ENCODE measurements around the gene RPP40.
A peak's percentile ranks its signal among the peaks of the same experiment; 100 is the strongest.
"Not testable (repeated sequence)": the region's sequence is repeated elsewhere in the genome, so short reads cannot be mapped to it uniquely, and the experiment has no call there.

RPP40 gene

DNA sequence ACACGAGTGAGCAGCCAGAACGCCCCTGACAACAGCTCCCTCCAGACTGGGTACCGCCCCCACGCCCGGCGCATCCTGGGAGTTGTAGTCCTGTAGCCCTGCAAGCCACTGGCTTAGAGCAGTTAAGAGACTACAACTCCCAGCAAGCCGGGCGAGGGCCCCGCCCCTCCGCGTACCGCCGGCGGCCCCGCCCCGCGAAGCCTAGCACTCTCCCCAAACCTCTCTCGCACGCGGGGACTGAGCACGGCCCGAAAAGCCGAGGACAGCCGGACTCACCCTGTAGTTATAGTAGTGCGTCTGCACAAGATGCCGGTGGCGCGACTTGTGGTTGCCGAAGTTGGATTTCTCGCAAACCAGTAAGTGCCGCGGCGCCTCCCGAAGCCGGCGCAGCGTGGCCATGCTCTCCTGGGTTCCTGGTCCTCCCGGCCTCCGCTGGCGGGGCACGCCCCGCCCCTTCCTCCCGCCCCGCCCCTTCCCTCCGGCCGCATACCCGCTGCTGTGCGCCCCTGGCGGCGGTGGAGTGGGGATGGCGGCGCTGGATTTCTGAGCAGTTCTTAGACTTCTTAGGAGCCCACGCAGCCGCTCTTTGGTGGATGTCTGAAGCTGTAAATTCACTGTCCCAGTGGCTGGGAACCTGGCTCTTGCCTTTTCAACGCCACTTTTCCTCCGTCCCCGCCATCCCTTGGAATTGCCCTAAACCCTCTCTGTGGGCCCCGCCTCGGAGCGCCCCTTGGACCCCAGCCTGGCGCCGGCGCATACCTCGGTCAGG is at the start of gene RPP40:
Gene RPP40, minus strand, starts transcription at position 434 of the 769 bp plus-strand sequence. Its CDS starts 35 bp downstream, at position 399.
- DNase-seq (ENCODE audit: low read depth): peak; percentile 95

- no peak for DNase-seq (ENCODE audit: low read depth)
Observed at GRCh38 chr6:5053038-5053437, 49.2 kb upstream of the RPP40 start.

DNA sequence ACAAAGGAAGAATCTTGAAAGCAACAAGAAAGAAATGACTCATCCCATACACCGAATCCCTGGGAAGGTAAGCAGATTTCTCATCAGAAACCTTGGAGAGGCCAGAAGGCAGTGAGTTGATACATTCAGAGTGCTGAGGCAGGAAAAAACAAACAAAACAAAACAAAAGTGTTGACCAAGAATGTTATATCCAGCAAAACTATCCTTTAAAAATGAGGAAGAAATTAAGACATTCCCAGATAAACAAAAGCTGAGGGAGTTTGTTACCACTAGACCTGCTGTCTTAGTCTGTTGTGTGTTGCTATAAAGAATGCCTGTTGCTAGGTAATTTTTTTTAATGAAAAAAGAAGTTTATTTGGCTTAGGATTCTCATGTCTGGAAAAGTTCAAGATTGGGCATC is 47.6 kb upstream of the RPP40 start:
- DNase-seq (ENCODE audit: low read depth): no peak

DNA sequence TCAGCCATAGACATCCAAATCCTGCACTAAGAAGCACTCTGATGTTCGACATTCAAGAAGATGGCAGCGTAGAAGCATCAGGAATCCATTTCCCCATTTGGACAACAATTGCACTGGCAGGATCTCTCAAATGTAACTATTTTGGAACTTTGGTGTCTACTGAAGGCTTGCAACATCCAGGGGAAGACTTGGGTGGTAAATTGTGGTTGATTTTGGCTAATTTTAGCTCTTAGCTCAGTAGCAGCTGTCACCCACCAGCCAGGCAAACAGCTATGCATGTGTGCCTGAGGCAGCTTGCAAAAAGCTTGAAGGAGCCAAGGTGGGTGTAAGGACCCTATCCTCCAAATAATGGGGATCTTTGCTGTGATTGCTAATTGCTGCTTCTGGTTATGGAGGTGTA is 46.2 kb upstream of the RPP40 start:
- no peak for DNase-seq (ENCODE audit: low read depth)

GRCh38 chr6:5046430-5046829 is 42.6 kb upstream of the RPP40 start:
- no peak for DNase-seq (ENCODE audit: low read depth)

DNA sequence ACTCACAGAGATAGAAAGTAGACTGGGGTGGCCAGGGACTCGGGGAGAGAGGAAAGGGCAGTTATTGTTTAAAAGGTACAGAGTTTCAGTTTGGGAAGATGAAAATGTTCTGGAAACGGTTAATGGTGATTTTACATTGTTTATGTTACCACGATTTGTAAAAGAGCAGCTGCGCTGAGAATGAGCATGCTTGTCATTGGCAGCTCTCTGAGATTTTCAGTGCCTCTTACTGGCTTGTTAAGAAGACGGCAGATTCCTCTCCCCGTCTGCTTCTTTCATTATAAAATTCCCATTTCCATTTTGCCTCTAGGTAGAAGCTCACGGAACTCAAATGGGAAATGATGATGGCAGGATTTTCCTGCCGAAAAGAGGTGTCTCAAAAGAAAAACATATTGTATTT is 41.6 kb upstream of the RPP40 start:
- DNase-seq (ENCODE audit: low read depth): no peak

DNA sequence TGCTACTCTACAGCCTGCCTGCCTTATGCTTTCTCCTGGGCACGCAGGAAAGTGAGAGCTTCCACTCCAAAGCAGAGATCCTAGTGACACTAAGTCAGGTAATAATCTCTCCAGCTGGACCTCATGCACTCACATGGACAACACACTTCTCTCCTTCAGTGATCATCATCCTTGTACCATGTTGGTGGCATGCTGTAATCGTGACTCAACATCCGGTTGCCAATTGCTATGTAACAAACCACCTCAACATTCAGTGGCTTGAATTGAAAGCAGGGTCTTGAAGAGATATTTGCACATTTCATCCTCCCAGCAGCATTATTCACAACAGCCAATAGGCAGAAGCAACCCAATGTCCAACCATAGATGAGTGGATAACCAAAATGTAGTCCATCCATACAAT is 41.0 kb upstream of the RPP40 start:
- DNase-seq (ENCODE audit: low read depth): no peak

DNA sequence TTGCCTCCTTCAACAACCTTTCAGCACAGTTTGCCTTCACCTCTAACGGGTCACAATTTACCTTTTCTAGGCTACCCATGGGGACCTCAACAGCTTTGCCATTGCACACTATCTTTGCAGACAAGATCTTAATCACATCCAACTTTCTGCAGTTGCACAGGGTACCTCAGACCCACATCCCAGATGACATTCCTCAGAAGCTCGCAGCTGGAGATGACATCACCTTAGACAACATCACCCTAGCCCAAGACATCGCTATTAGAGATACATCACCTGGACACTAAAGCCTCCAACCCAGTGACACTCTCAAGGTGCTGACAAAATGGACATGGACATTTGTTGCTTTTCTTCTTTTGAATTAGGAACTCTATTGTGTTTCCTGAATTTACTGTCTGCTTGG is 38.6 kb upstream of the RPP40 start:
- DNase-seq (ENCODE audit: low read depth): no peak

DNA sequence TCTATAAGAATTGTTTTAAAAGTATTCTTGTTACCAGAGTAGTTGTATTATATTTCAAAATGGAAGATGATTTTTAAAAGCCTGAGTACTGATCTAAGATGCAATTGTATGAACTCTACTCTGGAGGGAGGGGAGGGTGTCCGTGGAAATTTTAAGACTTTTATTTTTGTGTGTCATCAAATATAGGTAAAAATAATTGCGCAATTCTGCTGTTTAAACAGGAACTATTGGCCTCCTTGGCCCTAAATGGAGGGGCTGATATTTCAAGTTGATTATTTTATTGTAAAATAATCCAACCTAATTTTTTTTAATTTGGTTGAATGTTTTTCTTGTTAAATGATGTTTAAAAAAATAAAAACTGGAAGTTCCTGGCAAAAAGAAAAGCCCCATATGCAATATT is 38.1 kb upstream of the RPP40 start:
- DNase-seq (ENCODE audit: low read depth): no peak

- no peak for DNase-seq (ENCODE audit: low read depth)
Observed at GRCh38 chr6:5036269-5036668, 32.4 kb upstream of the RPP40 start.

DNA sequence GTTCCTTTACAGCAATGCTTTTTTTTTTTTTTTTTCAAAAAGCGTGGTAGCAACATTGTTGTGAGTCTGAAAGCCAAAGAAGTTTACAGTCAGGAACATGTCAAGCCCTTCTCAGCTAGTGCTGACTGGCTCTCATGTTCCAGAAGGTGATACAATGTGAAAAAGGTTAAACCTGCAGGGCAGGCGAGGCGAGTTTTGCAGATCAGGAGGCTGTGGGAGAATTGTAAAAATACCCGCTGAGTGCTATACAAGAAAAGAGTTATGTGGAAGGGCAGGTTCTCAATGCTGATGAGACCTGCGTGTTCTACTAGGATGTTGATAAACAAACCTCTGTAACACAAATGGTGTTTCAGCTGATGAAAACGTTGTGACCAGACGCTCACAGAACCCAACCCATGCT is 30.9 kb upstream of the RPP40 start:
- no peak for DNase-seq (ENCODE audit: low read depth)

- no peak for DNase-seq (ENCODE audit: low read depth)
Observed at GRCh38 chr6:5034328-5034727, 30.5 kb upstream of the RPP40 start.

GRCh38 chr6:5033214-5033904 is 29.5 kb upstream of the RPP40 start:
- not testable (repeated sequence) for DNase-seq (ENCODE audit: low read depth)

DNA sequence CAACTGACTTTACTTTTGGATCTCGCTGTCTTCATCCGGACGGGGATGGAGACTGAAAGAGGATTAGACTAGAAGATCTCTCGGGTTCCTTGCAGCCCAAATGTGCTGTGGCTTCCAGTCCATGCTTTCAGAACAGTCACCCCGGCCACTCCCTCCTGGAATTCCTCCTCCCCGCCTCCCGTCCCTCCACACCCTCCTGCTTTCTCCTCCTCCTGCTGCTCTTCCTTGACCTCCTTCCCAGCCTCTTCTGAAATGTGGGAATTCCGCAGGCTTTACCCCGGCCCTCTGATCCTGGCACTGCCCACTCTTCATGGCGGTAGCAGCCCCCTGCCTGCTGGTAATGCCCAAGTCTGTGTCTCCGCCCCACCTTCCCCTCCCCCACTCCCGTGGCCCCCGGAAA is 28.9 kb upstream of the RPP40 start:
- DNase-seq (ENCODE audit: low read depth): not testable (repeated sequence)

DNA sequence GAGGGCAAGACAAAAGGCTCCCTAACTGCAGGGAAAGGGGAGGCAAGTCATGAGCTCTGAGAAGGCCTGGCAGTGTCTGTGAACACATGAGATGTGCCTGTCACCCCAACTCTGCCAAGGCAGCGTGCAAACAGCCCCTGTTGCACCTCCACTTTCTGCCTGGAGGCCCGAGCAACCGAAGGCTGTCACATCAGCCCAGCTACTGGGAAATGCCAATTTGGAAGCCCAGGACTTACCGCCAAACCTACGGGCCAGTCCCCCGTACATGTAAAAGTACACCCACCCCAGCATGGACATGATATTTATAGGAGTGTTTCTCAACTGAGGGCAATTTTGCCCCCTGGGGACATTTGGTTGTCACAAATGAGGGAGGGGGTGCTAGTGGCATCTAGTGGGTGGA is 27.3 kb upstream of the RPP40 start:
- DNase-seq (ENCODE audit: low read depth): no peak

- peak; percentile 79 for DNase-seq (ENCODE audit: low read depth)
Observed at GRCh38 chr6:5030596-5031136, 26.8 kb upstream of the RPP40 start.

- DNase-seq (ENCODE audit: low read depth): no peak
Observed at GRCh38 chr6:5029609-5030008, 25.8 kb upstream of the RPP40 start.

DNA sequence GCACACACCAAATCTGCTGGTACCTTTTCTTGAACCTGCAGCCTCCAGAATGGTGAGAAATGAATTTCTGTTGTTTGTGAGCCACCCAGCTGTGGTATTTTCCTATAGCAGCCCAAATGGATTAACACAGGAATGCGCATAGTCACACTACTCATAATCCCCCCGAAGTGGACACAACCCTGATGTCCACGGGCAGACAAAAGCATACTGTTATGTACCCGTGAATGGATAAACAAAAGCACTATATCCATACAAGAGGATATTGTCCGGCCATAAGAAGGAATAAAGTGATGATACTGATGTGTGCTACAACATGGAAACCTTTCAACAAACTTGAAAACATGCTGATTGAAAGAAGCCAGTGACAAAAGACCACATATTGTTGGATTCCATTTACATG is 25.1 kb upstream of the RPP40 start:
- DNase-seq (ENCODE audit: low read depth): no peak

GRCh38 chr6:5028301-5028700 is 24.5 kb upstream of the RPP40 start:
- no peak for DNase-seq (ENCODE audit: low read depth)

DNA sequence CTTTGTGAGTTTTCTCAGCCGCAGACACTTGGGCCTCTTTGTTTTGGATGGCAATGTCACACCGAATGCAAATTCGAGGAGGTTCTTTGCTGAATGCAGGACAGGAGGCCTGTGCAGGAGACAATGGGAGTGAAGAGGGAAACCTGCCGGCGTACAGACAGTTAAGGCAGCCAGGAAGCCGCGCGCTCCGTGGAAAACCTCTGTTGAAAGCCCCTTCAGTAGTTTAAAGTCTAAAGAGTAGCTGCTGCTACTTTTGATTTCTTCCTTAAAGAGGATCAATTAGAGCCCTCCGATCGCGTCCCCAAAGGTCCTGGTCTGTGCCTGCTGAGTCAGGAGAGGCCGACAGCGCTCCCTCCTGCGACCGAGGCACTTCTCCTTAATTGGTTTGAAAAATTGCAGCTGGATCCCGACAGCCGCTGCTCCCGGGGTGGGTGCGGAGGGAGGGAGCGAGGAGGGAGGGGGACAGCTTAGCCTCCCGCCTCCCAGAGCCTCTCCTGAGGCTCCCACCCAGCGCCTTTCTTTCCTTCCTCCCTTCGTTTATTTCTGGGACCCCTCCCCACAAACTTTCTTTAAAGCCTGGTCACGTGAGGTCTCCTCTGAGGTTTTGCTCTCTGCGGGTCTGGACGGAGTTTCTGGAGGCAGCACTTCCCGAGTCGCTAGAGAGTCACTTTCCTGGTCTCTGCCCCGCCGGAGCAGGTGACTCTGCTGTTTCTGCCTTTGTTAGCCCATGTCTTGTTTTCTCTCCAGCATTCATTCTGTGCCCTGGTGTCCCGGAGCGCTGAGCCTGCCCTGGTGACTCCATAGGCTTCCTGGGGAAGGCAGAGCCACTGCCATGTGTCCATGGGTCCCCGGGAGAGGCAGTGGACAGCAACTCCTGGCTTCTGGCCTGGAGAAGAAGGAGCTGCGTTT is 22.3 kb upstream of the RPP40 start:
- no peak for DNase-seq (ENCODE audit: low read depth)

- no peak for DNase-seq (ENCODE audit: low read depth)
Observed at GRCh38 chr6:5023923-5024322, 20.1 kb upstream of the RPP40 start.

DNA sequence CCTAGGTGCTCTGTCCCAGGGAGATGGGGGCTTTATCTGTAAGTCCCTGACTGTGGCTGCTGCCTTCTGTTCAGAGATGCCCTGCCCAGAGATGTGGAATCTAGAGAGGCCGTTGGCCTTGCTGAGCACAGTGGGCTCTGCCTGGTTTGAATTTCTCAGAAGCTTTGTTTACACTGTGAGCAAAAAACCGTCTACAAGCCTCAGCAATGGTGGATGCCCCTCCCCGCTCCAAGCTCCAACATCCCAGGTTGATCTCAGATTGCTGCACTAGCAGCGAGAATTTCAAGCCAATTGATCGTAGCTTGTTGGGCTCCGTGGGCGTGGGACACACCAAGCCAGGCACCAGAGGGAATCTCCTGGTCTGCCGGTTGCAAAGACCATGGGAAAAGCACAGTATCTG is 16.3 kb upstream of the RPP40 start:
- DNase-seq (ENCODE audit: low read depth): no peak
